ENCODE results near the gene HLA-A.
"Not testable (repeated sequence)": the region's sequence is repeated elsewhere in the genome, so short reads cannot be mapped to it uniquely, and the experiment has no call there.

HLA-A gene

DNA sequence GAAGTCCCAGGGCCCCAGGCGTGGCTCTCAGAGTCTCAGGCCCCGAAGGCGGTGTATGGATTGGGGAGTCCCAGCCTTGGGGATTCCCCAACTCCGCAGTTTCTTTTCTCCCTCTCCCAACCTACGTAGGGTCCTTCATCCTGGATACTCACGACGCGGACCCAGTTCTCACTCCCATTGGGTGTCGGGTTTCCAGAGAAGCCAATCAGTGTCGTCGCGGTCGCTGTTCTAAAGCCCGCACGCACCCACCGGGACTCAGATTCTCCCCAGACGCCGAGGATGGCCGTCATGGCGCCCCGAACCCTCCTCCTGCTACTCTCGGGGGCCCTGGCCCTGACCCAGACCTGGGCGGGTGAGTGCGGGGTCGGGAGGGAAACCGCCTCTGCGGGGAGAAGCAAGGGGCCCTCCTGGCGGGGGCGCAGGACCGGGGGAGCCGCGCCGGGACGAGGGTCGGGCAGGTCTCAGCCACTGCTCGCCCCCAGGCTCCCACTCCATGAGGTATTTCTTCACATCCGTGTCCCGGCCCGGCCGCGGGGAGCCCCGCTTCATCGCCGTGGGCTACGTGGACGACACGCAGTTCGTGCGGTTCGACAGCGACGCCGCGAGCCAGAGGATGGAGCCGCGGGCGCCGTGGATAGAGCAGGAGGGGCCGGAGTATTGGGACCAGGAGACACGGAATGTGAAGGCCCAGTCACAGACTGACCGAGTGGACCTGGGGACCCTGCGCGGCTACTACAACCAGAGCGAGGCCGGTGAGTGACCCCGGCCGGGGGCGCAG, at the start of gene HLA-A:
Gene HLA-A (plus strand): TSS at position 258 of the 778 bp plus-strand sequence. CDS start 22 bp downstream, at position 280.
- DNase-seq, result peak; percentile 95 to 97

DNA sequence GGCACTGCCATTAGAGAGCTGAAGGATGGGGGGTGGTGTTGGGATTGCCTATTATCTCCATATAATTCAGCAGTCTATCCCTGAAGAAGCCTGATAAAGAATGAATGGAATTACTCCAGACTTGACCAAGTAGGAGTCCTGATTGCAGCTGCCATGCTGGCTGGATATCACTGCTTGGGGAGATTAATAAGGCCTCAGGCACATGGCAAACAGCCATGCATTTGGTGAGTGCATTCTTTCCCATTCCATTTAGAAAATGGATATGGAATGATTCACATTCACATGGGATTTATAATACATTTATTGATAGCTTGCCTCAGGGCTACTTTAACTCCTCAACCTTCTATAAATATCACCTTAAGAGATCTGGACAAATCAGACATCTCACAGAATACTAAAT, 49.6 kb upstream of the HLA-A start:
- DNase-seq, result no peak

DNA sequence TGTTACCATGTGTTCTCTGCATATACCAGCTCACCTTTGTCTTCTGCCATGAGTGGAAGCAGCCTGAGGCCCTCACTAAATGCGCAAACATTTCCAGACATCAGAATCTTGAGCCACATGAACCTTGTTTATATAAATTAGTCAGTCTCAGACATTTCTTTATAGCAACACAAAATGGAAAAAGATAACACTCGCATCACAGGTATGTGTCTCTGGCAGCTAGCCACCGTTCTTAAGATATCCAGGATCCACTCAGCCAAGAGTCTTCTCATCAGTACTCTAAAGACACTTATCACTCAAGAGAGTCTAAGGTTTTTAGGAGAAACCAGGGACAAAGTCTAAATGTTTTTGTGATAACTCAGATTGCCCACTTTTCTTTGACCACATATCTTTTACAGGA, 43.1 kb upstream of the HLA-A start:
- DNase-seq, result no peak

DNA sequence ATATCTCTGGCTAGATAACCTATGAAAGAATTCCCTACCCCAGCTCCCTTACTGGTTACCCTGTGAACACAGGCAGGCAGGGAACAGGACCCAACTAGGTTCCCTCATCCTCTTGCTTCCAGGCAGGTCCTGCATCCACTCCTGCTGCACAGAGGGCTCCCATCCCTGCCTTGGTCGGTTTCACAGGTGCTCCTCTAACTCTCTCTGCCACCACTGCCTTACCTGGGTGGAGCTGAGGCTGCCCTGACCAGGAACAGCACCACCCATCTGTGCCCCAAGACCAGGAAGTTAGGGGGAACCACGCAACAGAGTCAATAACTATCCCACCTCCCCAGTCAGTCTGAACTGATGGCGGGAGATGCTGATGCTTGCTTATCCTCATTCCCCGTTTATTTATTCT, 37.0 kb upstream of the HLA-A start:
- no peak for DNase-seq

DNA sequence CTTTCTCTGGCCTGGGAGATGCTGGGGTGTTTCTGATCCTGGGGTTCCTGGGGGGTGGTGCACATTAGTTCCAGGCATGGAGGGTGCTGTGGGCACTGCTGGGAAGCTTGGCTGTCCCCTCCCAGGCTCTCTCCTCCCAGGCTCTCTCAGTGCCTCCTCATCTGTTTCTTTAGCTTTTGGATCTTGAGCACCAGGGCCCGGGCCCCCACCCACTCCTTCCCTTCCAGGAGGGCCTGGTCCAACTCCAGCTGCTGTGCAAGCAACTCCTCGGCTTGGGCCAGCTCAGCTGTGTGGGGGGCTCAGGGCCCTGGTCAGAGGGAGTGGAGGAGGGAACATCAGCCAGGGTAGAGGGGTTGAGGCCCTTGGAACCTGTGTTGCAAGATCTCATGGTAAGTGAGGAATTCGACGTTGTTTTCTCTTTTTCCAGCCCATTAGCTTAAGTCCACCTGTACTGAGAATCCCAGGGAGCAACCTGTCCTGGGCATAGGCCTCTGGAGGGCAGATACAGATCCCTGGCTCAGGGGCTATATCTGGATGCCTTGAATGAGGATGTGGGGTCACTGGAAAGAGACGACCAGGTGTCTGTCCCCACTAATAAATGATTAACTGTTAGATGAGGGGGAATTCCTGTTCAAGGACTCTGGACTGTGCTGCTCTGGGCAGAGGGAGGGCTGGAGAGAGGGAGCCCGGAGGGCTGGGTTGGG, 34.5 kb upstream of the HLA-A start:
- DNase-seq, result no peak

DNA sequence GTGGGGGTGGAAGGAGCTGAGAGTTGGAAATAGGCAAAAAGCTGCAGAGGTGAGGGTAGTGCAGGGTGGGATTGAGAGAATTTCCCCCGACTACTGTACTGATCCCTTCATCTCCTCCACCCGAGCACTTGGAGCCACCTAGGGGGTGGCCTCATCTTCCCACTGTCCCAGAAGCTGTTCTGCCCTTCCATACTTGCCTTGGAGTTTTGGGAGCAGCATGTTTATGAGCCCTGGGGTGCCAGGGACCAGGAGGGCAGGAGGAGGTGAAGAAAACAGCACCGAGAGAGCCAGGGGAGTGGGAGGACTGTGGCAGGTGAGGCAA, 34.0 kb upstream of the HLA-A start:
- DNase-seq, result no peak

DNA sequence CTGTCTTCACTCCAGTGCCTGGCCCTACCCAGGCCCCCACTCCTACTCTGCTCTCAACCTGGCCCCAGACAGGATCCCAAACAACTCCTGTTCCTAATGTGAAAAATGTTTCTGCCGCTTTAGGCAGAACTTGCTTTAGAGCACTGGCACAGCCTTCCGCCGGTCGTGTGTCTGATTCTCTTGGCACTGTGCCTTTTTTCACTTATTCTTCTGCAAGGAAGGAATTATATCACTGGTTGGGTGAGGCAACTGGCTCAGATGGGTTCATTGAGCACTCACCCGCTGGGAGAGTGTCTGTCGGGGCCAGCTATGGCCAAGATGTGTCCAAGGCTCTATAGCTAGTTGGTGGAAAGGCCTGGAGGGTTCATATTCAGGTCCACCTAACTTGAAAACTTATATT, 33.6 kb upstream of the HLA-A start:
- no peak for DNase-seq

DNA sequence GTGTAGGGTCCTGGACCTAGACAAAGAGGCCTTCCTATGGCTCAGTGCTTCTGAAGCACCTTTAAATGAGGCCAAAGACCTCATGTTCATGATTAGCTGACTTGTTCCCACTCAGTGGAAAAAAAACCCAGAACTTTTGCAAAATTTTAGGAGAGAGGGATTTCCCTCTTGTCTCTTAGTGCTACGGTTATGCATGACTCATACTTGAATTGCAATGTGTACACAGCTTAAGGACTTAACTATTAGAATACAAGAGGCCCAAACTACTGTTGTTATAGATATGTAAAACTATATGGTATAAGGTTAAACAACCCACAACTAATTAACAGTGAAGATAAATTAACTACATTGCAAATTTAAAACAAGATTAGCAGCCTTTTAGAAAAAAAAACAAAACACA, 32.3 kb upstream of the HLA-A start:
- no peak for DNase-seq

DNA sequence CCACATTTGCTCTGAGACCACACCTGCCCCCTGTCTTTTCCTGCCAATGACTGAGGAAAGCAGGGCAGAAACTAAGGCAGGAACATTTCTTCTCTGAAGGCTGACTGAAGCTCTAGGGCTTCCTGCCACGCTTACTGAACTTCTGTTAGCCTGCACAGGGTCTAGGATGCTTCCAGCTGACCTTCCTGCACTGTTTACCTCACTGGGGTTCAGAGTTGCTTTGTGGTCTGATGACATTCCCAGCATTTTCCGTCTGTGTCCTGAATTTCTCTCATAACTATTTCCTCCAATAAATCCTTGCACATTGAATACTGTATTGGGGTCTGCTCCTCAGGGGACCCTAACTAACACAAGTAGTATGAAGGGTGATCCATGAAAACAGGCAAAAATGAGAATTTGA, 29.5 kb upstream of the HLA-A start:
- DNase-seq, result no peak

DNA sequence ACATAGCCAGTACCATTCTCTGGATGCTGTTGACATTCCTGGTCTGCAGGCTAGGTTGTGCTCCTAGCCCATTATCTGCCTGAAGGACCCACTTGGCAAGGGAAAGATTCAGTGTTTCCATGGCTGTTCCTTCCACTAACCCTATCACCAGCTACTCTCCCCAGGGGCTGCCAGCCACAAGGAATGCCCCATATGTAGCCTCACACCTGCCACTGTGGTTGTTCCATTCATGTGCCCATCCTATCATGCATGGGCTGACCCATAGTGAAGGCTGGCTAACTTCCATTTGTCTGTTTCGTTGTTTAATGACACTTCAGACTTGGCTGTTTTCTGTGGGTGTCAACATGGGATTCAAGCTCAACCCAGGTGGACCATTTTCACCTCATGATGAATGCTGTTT, 25.6 kb upstream of the HLA-A start:
- no peak for DNase-seq

DNA sequence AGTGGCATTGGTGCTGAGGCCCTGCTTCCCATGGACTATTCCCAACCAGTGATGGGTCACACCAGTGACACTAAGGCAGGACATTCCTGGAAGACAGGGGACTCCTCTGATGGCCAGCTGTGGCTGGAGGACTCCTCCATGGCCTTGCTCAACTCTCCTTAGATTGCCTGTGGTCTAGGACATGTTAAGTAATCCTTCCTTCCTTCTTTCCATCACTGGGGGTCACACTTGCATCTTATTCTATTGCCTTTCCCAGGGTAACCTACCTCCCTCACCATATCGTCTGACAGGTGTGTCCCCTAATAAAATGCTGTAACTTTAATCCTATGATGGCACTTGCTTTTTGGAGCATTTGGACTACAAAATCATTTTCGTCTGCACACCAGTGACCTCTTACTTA, 24.5 kb upstream of the HLA-A start:
- DNase-seq, result no peak

DNA sequence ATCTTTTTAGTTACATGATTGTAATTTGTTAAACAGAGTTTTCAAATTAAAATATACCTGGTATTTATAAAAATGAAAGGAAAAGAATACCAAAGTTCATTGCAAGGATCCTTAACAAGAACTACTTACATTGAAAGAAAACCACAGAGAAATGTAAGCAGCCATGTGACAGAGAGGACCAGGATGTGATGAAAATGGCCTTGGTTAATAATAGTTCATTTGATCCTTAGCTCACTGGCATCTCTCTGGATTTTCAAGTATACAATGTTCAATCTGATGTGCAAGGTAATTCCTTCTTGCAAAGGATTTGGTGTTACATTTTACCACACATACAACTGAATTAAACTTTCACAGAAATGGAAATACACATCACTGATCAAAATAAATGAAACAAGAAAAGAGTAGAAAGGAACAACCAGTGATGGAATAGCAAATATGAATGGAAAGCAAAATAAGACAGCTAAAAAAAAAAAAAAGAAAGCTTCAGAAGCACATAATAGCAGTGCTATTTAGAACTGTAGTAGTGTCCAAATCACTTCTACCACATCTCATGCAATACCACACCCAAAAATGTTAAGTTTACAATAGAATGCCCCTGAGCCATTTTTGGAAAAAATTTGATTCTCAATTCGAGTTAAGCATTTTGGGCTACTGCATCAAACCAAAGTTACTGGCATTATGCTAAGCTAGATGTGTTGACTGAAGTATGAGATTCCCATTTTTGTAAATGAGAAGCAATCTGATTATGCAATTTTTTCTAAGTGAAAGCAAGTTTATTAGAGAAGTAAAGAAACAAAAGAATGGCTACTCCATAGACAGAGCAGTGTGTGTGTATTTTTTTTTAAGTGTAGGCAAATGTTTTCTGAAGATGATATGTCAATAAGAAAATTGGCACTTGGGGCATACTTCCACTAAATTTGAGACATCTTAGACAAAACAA, 22.6 kb upstream of the HLA-A start:
- DNase-seq, result no peak

DNA sequence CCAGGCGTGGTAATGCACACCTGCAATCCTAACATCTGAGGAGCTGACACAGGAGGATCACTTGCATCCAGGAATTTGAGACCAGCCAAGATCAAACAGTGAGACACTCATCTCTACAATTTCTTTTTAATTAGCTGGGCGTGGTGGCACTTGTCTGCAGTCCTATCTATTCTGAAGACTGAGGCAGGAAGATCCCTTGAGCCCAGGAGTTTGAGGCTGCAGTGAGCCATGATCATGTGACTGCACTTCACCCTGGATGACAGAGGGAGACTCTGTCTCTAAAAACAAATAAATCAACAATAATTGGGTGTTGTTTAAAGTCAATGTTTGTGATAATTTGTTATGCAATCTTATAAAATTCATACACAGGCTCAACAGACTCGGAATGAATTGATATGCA, 18.0 kb upstream of the HLA-A start:
- DNase-seq, result no peak

DNA sequence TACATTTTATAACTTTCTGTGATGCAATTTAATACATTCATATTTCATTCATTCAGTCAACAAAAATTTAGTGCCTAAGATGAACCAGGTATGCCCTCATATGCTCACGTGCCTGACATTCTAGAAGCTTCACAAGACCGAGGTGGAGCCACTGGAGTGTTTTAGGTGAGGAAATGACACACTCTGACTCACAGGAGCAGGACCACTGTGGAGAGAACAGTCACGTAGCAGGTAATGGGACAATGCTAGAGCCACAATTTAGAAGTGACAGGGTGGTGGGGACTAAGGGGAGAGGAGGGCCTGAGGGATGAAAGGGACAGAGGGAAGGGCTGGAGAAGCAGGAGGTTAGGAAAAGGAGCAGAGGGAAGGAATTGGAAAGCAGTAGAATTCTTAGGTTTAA, 17.6 kb upstream of the HLA-A start:
- no peak for DNase-seq

DNA sequence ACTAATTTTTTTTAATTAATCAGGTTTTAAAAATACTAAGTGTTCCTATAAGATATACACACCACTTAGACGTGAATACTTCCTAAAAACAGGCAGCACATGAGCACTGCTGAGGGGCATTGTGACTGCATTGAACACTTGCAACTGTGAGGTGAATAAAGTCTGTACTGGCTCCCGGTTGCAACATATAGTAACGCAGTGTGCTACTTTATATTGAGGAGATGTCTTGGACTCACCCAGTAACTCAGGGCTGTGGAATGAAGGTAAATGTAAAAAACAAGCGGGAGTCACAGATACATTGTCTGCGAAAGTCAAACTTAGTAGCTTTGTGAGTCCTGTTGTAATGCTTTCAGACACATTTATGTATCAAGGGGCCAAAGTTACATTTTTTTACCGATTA, 17.0 kb upstream of the HLA-A start:
- DNase-seq, result no peak

DNA sequence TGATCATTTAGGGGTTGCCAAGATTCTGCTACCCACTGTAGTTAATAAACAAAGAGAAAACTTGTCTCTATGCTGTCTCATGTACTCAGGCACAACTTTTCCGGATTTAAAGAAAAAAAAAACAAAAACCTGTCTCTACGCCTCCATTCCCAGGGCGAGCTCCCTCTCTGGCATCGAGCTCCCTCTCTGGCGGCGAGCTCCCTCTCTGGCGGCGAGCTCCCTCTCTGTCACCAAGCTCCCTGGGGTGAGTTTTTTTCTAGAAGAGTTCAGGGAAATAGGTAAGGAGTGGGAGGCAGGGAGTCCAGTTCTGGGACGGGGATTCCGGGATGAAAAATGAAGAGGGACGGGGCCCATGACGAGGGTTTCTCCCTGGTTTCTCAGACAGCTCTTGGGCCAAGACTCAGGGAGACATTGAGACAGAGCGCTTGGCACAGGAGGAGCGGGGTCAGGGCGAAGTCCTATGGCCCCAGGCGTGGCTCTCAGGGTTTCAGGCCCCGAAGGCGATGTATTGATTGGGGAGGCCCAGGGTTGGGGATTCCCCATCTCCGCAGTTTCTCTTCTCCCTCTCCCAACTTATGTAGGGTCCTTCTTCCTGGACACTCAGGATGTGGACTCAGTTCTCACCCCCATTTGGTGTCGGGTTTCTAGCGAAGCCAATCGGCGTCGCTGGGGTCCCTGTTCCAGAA, 16.5 kb upstream of the HLA-A start:
- peak; percentile 12 to 14 for DNase-seq

DNA sequence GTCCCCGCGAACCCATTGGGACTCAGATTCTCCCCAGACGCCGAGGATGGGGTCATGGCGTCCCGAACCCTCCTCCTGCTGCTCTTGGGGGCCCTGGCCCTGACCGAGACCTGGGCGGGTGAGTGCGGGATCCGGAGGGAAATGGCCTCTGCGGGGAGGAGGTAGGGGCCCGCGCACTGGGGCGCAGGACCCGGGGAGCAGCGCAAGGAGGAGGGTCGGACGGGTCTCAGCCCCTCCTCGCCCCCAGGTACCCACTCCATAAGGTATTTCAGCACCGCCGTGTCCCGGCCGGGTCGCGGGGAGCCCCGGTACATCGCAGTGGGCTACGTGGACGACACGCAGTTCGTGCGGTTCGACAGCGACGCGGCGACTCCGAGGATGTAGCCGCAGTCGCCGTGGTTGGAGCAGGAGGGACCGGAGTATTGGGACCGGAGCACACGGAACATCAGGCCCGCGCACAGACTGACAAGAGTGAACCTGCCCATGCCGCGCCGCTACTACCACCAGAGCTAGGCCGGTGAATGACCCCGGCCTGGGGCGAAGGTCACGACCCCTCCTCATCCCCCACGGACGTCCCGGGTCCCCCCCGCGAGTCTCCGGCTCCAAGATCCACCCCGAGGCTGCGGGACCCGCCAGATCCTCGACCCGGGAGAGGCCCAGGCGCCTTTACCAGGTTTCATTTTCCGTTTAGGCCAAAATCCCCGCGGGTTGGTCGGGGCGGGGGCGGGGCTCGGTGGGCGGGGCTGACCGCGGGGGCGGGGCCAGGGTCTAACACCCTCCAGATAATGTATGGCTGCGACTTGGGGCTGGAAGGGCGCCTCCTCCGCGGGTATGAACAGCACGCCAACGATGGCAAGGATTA, 15.7 kb upstream of the HLA-A start:
- no peak for DNase-seq

DNA sequence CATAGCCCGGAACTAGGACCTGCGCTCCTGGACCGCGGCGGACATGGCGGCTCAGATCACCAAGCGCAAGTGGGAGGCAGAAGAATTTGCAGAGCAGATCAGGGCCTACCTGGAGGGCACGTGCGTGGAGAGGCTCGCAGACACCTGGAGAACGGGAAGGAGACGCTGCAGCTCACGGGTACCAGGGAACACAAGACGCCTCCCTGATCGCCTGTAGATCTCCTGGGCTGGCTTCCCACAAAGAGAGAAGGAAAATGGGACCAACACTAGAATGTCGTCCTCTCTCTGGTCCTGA, 15.1 kb upstream of the HLA-A start:
- DNase-seq, result no peak

DNA sequence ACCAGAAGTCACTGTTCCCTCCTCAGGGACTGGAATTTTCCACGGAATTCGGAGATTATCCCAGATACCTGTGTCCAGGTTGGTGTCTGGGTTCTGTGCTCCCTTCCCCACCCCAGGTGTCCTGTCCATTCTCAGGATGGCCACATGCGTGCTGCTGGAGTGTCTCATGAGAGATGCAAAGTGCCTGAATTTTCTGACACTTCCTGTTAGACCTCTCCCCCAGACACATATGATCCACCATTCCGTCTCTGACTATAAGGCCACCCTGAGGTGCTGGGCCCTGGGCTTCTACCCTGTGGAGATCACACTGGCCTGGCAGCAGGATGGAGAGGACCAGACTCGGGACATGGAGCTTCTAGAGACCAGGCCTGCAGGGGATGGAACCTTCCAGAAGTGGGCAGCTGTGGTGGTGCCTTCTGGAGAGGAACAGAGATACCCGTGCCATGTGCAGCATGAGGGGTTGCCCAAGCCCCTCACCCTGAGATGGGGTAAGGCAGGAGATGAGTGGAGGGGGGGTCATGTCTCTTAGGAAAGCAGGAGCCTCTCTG, 14.4 kb upstream of the HLA-A start:
- DNase-seq, result no peak

DNA sequence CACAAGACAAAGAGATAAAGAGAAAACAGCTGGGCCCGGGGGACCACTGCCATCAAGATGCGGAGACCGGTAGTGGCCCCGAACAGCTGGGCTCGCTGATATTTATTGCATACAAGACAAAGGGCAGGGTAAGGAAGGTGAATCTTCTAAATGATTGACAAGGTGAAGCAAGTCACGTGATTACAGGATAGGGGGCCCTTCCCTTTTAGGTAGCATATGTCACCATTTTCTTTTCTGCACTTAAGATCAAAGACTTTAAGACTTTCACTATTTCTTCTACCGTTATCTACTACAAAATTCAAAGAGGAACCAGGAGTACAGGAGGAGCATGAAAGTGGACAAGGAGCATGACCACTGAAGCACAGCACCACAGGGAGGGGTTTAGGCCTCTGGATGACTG, 12.3 kb upstream of the HLA-A start:
- DNase-seq, result not testable (repeated sequence)

DNA sequence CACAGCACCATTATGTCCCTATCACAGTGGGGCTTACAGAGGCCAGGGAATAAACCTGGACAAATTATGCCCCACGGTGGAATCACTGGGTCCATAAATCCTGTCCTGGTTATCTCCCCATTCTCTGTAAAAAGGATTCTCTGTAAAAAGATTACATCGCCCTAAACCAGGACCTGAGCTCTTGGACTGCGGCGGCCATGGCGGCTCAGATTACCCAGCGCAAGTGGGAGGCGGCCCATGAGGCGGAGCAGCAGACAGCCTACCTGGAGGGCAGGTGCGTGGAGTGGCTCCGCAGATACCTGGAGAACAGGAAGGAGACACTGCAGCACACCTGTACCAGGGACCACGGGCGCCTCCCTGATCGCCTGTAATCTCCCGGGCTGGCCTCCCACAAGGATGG, 8.4 kb upstream of the HLA-A start:
- DNase-seq, result no peak

All from Kasumi-1 (cell line).